SK-N-SH (cell line): Measurements from ENCODE around the gene TEX28. TPM values are rescaled to one million over a fixed set of nuclear protein-coding genes. Genes with fewer than 3 reads are reported as not detected.

Experiments used
- CTCF ChIA-PET: fragments of 300-600, 350-600 bp; formaldehyde crosslinking; extraction: SDS; loops from one replicate; lab custom pipeline; 2021; lab: Yijun Ruan, JAX
- POLR2A ChIA-PET: fragments of 350-600 bp; sonication (Branson Sonifier 250); formaldehyde crosslinking; extraction: SDS; loops from one replicate; lab custom pipeline; 2020; ENCODE audit warnings: antibody characterized with exemption, inconsistent platforms; lab: Yijun Ruan, JAX
- DNase-seq: peaks from one replicate; pipeline ENCODE4 v3.0.0; 2012
- H2AFZ ChIP-seq: fragments of 200-600 bp; sonication (generic); 2 replicates; pipeline ENCODE4 v1.8.1; 2016; ENCODE audit warnings: antibody characterized with exemption, mild to moderate bottlenecking, low read depth
- H3F3A ChIP-seq: fragments of 200-600 bp; sonication (generic); replicated peaks from 2 replicates; pipeline ENCODE3; 2016; ENCODE audit warnings: antibody characterized with exemption, mild to moderate bottlenecking; ENCODE audit not compliant: insufficient read depth
- H3K27ac ChIP-seq, 2 experiments: fragments of 200-500 bp in 1 of 2; fragments of 200-600 bp in 1 of 2; sonication (Bioruptor generic) in 1 of 2; sonication (generic), shearing (Covaris generic) in 1 of 2; 2 replicates each; pipeline versions ENCODE4 v1.5.1 to v1.6.1; 2014 to 2016; ENCODE audit warnings: low read depth in 2 of 2, inconsistent platforms in 1 of 2, low read length in 1 of 2, mild to moderate bottlenecking in 1 of 2, mixed read lengths in 1 of 2
- H3K27me3 ChIP-seq: fragments of 200-600 bp; sonication (generic), shearing (Covaris generic); 2 replicates; pipeline ENCODE4 v1.6.1; 2016; ENCODE audit warnings: mixed run types; ENCODE audit not compliant: insufficient read depth
- H3K36me3 ChIP-seq, 2 experiments: fragments of 200-500 bp in 1 of 2; fragments of 200-600 bp in 1 of 2; sonication (Bioruptor generic) in 1 of 2; sonication (generic) in 1 of 2; replicated peaks in 1 of 2; 2 replicates each; pipeline versions ENCODE3 to v1.5.1; 2014 to 2016; ENCODE audit warnings: low read length in 1 of 2, mild to moderate bottlenecking in 1 of 2; ENCODE audit not compliant: insufficient read depth in 2 of 2, control insufficient read depth in 1 of 2
- H3K4me1 ChIP-seq, 2 experiments: fragments of 200-500 bp in 1 of 2; fragments of 200-600 bp in 1 of 2; sonication (Bioruptor generic) in 1 of 2; sonication (generic), shearing (Covaris generic) in 1 of 2; 2 replicates each; pipeline versions ENCODE4 v1.5.1 to v1.6.1; 2014 to 2016; ENCODE audit warnings: low read depth in 1 of 2, low read length in 1 of 2, mixed run types in 1 of 2; ENCODE audit not compliant: insufficient read depth in 2 of 2, control insufficient read depth in 1 of 2
- H3K4me2 ChIP-seq: fragments of 200-600 bp; sonication (generic), shearing (Covaris generic); 2 replicates; pipeline ENCODE4 v1.6.1; 2017; ENCODE audit warnings: mixed run types
- H3K4me3 ChIP-seq, 2 experiments: fragments of 200-500 bp in 1 of 2; fragments of 200-600 bp in 1 of 2; sonication (Bioruptor generic) in 1 of 2; sonication (generic), shearing (Covaris generic) in 1 of 2; 2 replicates each; pipeline versions ENCODE4 v1.5.1 to v1.8.1; 2014 to 2016; ENCODE audit warnings: low read depth in 2 of 2, inconsistent platforms in 1 of 2, low read length in 1 of 2, mild to moderate bottlenecking in 1 of 2, mixed read lengths in 1 of 2, moderate library complexity in 1 of 2
- H3K79me2 ChIP-seq: fragments of 200-600 bp; sonication (generic); 2 replicates; pipeline ENCODE4 v1.8.1; 2017; ENCODE audit warnings: mild to moderate bottlenecking; ENCODE audit not compliant: insufficient read depth
- H3K9ac ChIP-seq: fragments of 200-600 bp; sonication (generic); 2 replicates; pipeline ENCODE4 v1.6.1; 2017; ENCODE audit warnings: mixed run types
- H3K9me2 ChIP-seq: fragments of 200-600 bp; sonication (generic); 2 replicates; pipeline ENCODE4 v1.6.1; 2017; ENCODE audit warnings: mixed run types
- H3K9me3 ChIP-seq: fragments of 200-600 bp; sonication (generic); 2 replicates; pipeline ENCODE4 v1.6.1; 2017; ENCODE audit warnings: mixed run types, mild to moderate bottlenecking, moderate library complexity
- H4K20me1 ChIP-seq: fragments of 200-600 bp; sonication (generic); 2 replicates; pipeline ENCODE4 v1.6.1; 2017; ENCODE audit warnings: mild to moderate bottlenecking, mixed run types; ENCODE audit not compliant: insufficient read depth
- CHD2 ChIP-seq: fragments of 150-350 bp; IDR thresholded peaks from 2 replicates; pipeline ENCODE4 v1.6.1; 2018; ENCODE audit warnings: low read length; ENCODE audit not compliant: partially characterized antibody
- CTCF ChIP-seq: fragments of 200-600 bp; sonication (generic); IDR thresholded peaks from 2 replicates; pipeline ENCODE4 v1.6.1; 2017; ENCODE audit warnings: antibody characterized with exemption, mild to moderate bottlenecking, moderate library complexity
- ELF1 ChIP-seq: IDR thresholded peaks from 2 replicates; pipeline ENCODE4 v1.4.0; 2012
- FOSL2 ChIP-seq: IDR thresholded peaks from 2 replicates; pipeline ENCODE4 v1.4.0; 2012; ENCODE audit warnings: low read depth, mild to moderate bottlenecking, moderate library complexity, borderline replicate concordance
- IRF3 ChIP-seq: fragments of 150-350 bp; IDR thresholded peaks from 2 replicates; pipeline ENCODE4 v1.6.1; 2016; ENCODE audit warnings: mild to moderate bottlenecking, low read depth, low read length
- NFIC ChIP-seq: IDR thresholded peaks from 2 replicates; pipeline ENCODE4 v1.4.0; 2012; ENCODE audit warnings: borderline replicate concordance
- RAD21 ChIP-seq: IDR thresholded peaks from 2 replicates; pipeline ENCODE4 v1.6.1; 2012; ENCODE audit warnings: mild to moderate bottlenecking, low read length
- SMC3 ChIP-seq: IDR thresholded peaks from 2 replicates; pipeline ENCODE4 v1.6.1; 2012; ENCODE audit warnings: low read depth, low read length, improper control_type of control experiment
- TAF1 ChIP-seq: IDR thresholded peaks from 2 replicates; pipeline ENCODE4 v1.6.1; 2012; ENCODE audit warnings: low read depth, mild to moderate bottlenecking, low read length, moderate library complexity, borderline replicate concordance
- TCF12 ChIP-seq: IDR thresholded peaks from 2 replicates; pipeline ENCODE4 v1.4.0; 2012
- USF2 ChIP-seq: fragments of 150-350 bp; IDR thresholded peaks from 2 replicates; pipeline ENCODE4 v1.6.1; 2017; ENCODE audit warnings: antibody characterized with exemption, low read length, low read depth, borderline replicate concordance
- ZBTB33 ChIP-seq: IDR thresholded peaks from 2 replicates; pipeline ENCODE4 v1.4.0; 2012; ENCODE audit warnings: low read depth, borderline replicate concordance
- WGBS: methylation state at CpG from one replicate; pipeline ENCODE4 v1.1.6; 2017; ENCODE audit warnings: low lambda C conversion rate; 5-methylcytosine and 5-hydroxymethylcytosine counted together
- polyA plus RNA-seq, 3 experiments: library from polyadenylated mRNA; depleted of rRNA; stranded (reverse); fragments of >200 nt; gene quantifications; 2 replicates each; pipeline ENCODE4 v1.2.3, GENCODE V29; 2012

The TEX28 gene
- polyA plus RNA-seq, 1 of the 3 experiments (the other 2 are of a cell fraction): not detected

GRCh38 chrX:154309041-154309775 lies 14.3 kb upstream of the TEX28 start (continued):
- TF ChIP-seq ZBTB33: no peak
- TF ChIP-seq ELF1: no peak
- TF ChIP-seq TCF12: no peak
- TF ChIP-seq NFIC: no peak
- TF ChIP-seq CHD2: no peak
- TF ChIP-seq FOSL2: no peak
- TF ChIP-seq USF2: no peak

GRCh38 chrX:154308108-154308946 lies 13.4 kb upstream of the TEX28 start:
- no peaks in the 10 kb centered on the region for H3K9me3 ChIP-seq
- H3K9ac ChIP-seq: no peak overlapping the region
- DNase-seq: peak; percentile 61
- H3K4me2 ChIP-seq: no peak overlapping the region
- H3K4me1 ChIP-seq: peaks cover 0 to 5% of the 10 kb centered on the region in 2 experiments; a peak in 1 of 4 replicates
- H3K36me3 ChIP-seq: no peaks in the 10 kb centered on the region
- H2AFZ ChIP-seq: no peak overlapping the region
- TF ChIP-seq IRF3 (no peak), SMC3 (peak; percentile 46), RAD21 (peak; percentile 47), CTCF (peak; percentile 75), TAF1 (no peak)
- POLR2A ChIA-PET: no interaction called here
- H3F3A ChIP-seq: no peaks in the 10 kb centered on the region
- H3K27me3 ChIP-seq: peaks cover 55% of the 10 kb centered on the region
- no peaks in the 10 kb centered on the region for H3K79me2 ChIP-seq
- WGBS: 32% methylated on average over 9 of the region's 9 CpGs
- no peaks in the 10 kb centered on the region for H3K9me2 ChIP-seq
- no peak overlapping the region for H3K27ac ChIP-seq
- no peak overlapping the region; a peak in 1 of 4 replicates for H3K4me3 ChIP-seq
- no peaks in the 10 kb centered on the region for H4K20me1 ChIP-seq
- CTCF ChIA-PET: interaction anchor here (0.6 to 3.1 kb wide), 12 partner anchors 9 to 1571 kb away, joined by 3 to 22 read pairs (median 3); partner anchors contain the start of gene TKTL1
